Osteoblast (primary cell): ENCODE data around the gene PKD1L1. TPM values are rescaled to one million over a fixed set of nuclear protein-coding genes. Genes with fewer than 3 reads are reported as not detected.

Experiments used
- DNase-seq: peaks from one replicate; pipeline ENCODE4 v3.0.0; 2011; ENCODE audit warnings: low spot score, mixed read lengths; ENCODE audit not compliant: insufficient read length; ENCODE audit errors: missing footprints
- H2AFZ ChIP-seq: 2 replicates; pipeline ENCODE4 v1.6.0; 2011; ENCODE audit warnings: mild to moderate bottlenecking, low read length
- H3K27ac ChIP-seq: 2 replicates; pipeline ENCODE4 v1.5.1; 2011; ENCODE audit warnings: mild to moderate bottlenecking, low read depth, low read length, moderate library complexity
- H3K27me3 ChIP-seq: 2 replicates; pipeline ENCODE4 v1.6.0; 2012; ENCODE audit warnings: mild to moderate bottlenecking, control low read depth, inconsistent platforms, low read length, moderate library complexity; ENCODE audit not compliant: insufficient read depth
- H3K36me3 ChIP-seq: 2 replicates; pipeline ENCODE4 v1.5.1; 2011; ENCODE audit warnings: mild to moderate bottlenecking, low read length, control low read depth, moderate library complexity; ENCODE audit not compliant: insufficient read depth
- H3K4me1 ChIP-seq: 2 replicates; pipeline ENCODE4 v1.5.1; 2011; ENCODE audit warnings: mild to moderate bottlenecking, low read length, control low read depth, moderate library complexity; ENCODE audit not compliant: insufficient read depth
- H3K4me2 ChIP-seq: 2 replicates; pipeline ENCODE4 v1.6.0; 2011; ENCODE audit warnings: mild to moderate bottlenecking, low read length; ENCODE audit not compliant: insufficient read depth
- H3K4me3 ChIP-seq: fragments of 200-600 bp; sonication (generic); 3 replicates; pipeline ENCODE4 v1.5.1; 2012; ENCODE audit warnings: mild to moderate bottlenecking, low read length, inconsistent platforms; ENCODE audit not compliant: insufficient read depth
- H3K79me2 ChIP-seq: 2 replicates; pipeline ENCODE4 v1.6.0; 2012; ENCODE audit warnings: mild to moderate bottlenecking, low read length, control low read depth, inconsistent platforms; ENCODE audit not compliant: insufficient read depth
- H3K9me3 ChIP-seq: 2 replicates; pipeline ENCODE4 v1.5.1; 2011; ENCODE audit warnings: low read depth, low read length, control low read depth
- H4K20me1 ChIP-seq: 2 replicates; pipeline ENCODE4 v1.6.0; 2012; ENCODE audit warnings: mild to moderate bottlenecking, low read length, control low read depth; ENCODE audit not compliant: insufficient read depth
- CTCF ChIP-seq: IDR thresholded peaks from 2 replicates; pipeline ENCODE4 v1.5.1; 2011; ENCODE audit warnings: mild to moderate bottlenecking, low read depth, low read length, moderate library complexity; ENCODE audit errors: extremely low read depth
- total RNA-seq: library from RNA; depleted of rRNA; stranded (reverse); fragments of >200 nt; gene quantifications from 2 replicates; pipeline ENCODE4 v1.2.3, GENCODE V29; 2012

PKD1L1 gene
- total RNA-seq, 1 donor, result under 0.01 TPM

DNA sequence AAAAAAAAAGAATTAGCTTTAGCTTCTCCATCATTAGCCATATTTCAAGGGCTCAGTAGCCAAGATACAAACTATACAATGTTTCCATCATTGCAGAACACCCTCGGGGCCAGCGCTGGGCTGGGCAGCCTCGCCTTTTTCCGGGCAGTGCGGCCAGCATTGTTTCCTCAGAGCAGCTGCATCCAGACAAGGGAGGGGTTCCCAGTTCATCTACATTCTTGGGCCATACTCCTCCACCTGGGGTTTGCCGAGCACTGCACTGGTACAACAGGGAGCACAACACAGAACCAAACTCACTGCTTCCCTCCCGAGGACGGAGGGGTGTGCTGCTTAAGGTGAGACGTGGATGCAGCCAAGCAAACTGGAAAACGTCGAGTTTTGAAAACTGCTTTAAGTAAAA is 2.4 kb upstream of the PKD1L1 start:
- Histone ChIP-seq H3K79me2 (no peaks in the 10 kb centered on the region), H2AFZ (no peak overlapping the region), H3K36me3 (peaks cover under 1% of the 10 kb centered on the region), H3K4me3 (no peak overlapping the region), H3K4me2 (no peak overlapping the region), H4K20me1 (no peaks in the 10 kb centered on the region), H3K9me3 (no peaks in the 10 kb centered on the region), H3K27me3 (no peaks in the 10 kb centered on the region), H3K4me1 (peaks cover 11% of the 10 kb centered on the region), H3K27ac (no peak overlapping the region)
- DNase-seq, result no peak
- TF ChIP-seq CTCF, result no peak

GRCh38 chr7:47949703-47950102 is 1.4 kb upstream of the PKD1L1 start:
- H3K4me3 ChIP-seq, result no peak overlapping the region
- no peak for DNase-seq
- no peak overlapping the region for H3K4me2 ChIP-seq
- no peaks in the 10 kb centered on the region for H3K79me2 ChIP-seq
- H3K36me3 ChIP-seq, result no peaks in the 10 kb centered on the region
- H3K27ac ChIP-seq, result no peak overlapping the region
- no peak overlapping the region for H2AFZ ChIP-seq
- H3K27me3 ChIP-seq, result no peaks in the 10 kb centered on the region
- no peak for TF ChIP-seq CTCF
- peaks cover 4% of the 10 kb centered on the region for H3K4me1 ChIP-seq
- H4K20me1 ChIP-seq, result no peaks in the 10 kb centered on the region
- H3K9me3 ChIP-seq, result no peaks in the 10 kb centered on the region

DNA sequence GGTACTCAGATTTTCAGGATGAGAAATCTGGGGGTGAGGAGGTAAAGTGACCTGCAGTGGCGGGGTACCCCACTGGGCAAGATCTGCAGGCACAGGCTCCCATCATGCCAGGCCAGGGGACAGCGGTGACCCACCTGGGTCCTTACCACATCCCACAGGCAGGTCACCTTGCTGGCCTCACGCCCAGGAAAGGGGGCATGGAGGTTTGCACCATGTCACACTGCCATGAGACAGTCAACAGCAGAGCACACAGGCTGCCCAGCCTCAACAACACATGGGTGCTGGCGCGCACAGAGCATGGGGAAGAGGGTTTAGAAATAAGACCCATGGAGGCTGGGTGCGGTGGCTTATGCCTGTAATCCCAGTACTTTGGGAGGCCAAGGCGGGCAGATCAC is 914 bp downstream of the PKD1L1 start:
- H3K9me3 ChIP-seq, result no peaks in the 10 kb centered on the region
- H3K36me3 ChIP-seq, result no peaks in the 10 kb centered on the region
- no peak overlapping the region for H3K27ac ChIP-seq
- H3K4me3 ChIP-seq, result no peak overlapping the region
- no peak overlapping the region for H2AFZ ChIP-seq
- H3K4me1 ChIP-seq, result peaks cover 11% of the 10 kb centered on the region
- TF ChIP-seq CTCF, result no peak
- H3K79me2 ChIP-seq, result no peaks in the 10 kb centered on the region
- no peak overlapping the region for H3K4me2 ChIP-seq
- H4K20me1 ChIP-seq, result no peaks in the 10 kb centered on the region
- DNase-seq, result no peak
- no peaks in the 10 kb centered on the region for H3K27me3 ChIP-seq

- Histone ChIP-seq H3K9me3 (no peaks in the 10 kb centered on the region), H3K4me3 (no peak overlapping the region), H3K79me2 (no peaks in the 10 kb centered on the region), H3K27ac (no peak overlapping the region), H3K4me1 (peaks cover 16% of the 10 kb centered on the region), H3K27me3 (no peaks in the 10 kb centered on the region), H3K4me2 (no peak overlapping the region), H3K36me3 (no peaks in the 10 kb centered on the region), H4K20me1 (no peaks in the 10 kb centered on the region), H2AFZ (peak overlapping the region; percentile 20)
- TF ChIP-seq CTCF, result no peak
- DNase-seq, result no peak
Observed at GRCh38 chr7:47946581-47947354, 1.5 kb downstream of the PKD1L1 start.
